PC-3 (cell line): ENCODE measurements around the gene SPRED3. TPM values are rescaled to one million over a fixed set of nuclear protein-coding genes. Genes with fewer than 3 reads are reported as not detected.

Experiments
- ATAC-seq: fragments of 200-7000 bp; cut with Tn5 transposase; 2 replicates; pipeline ENCODE4 v1.9.1; 2020; ENCODE audit warnings: mild to moderate bottlenecking, moderate library complexity
- BruUV-seq: library from RNA; stranded (reverse); fragments of 400-500 nt; replicated peaks from 2 replicates; lab custom pipeline; 2021; lab: Mats Ljungman, UMichigan
- CTCF ChIA-PET: fragments of 300-600 bp; sonication (Branson Sonifier 250); formaldehyde crosslinking; loops from one replicate; lab custom pipeline; 2022; ENCODE audit warnings: antibody characterized with exemption; lab: Charles Lee
- POLR2A ChIA-PET: fragments of 300-600 bp; sonication (Branson Sonifier 250); formaldehyde crosslinking; loops from one replicate; lab custom pipeline; 2022; ENCODE audit warnings: antibody characterized with exemption; ENCODE audit not compliant: unreplicated experiment; lab: Charles Lee
- DNase-seq: peaks from one replicate; pipeline ENCODE4 v3.0.0-alpha.2; 2015
- H2AFZ ChIP-seq: fragments of 300-600 bp; sonication (generic); 2 replicates; pipeline ENCODE4 v1.6.0; 2016; ENCODE audit warnings: antibody characterized with exemption, low read length
- H3F3A ChIP-seq: fragments of 300-600 bp; sonication (generic); one replicate; pipeline ENCODE4 v1.6.0; 2017; ENCODE audit warnings: antibody characterized with exemption, low read length, control low read depth, mild to moderate bottlenecking; ENCODE audit not compliant: unreplicated experiment
- H3K27ac ChIP-seq: fragments of 300-600 bp; sonication (generic); 2 replicates; pipeline ENCODE4 v1.5.1; 2016; ENCODE audit warnings: mild to moderate bottlenecking, low read length
- H3K27me3 ChIP-seq: fragments of 300-600 bp; sonication (generic); 2 replicates; pipeline ENCODE4 v1.6.1; 2016; ENCODE audit warnings: low read length, mixed read lengths
- H3K36me3 ChIP-seq: fragments of 300-600 bp; sonication (generic); 2 replicates; pipeline ENCODE4 v1.6.1; 2016; ENCODE audit warnings: low read depth, mixed run types, low read length, mixed read lengths
- H3K4me1 ChIP-seq: fragments of 300-600 bp; sonication (generic); 2 replicates; pipeline ENCODE4 v1.5.1; 2016; ENCODE audit warnings: low read length; ENCODE audit not compliant: insufficient read depth
- H3K4me2 ChIP-seq: fragments of 300-600 bp; sonication (generic); 2 replicates; pipeline ENCODE4 v1.6.0; 2016; ENCODE audit warnings: low read length
- H3K4me3 ChIP-seq: fragments of 300-600 bp; sonication (generic); 2 replicates; pipeline ENCODE4 v1.5.1; 2016; ENCODE audit warnings: mild to moderate bottlenecking, low read length, mixed read lengths
- H3K79me2 ChIP-seq: fragments of 300-600 bp; sonication (generic); 2 replicates; pipeline ENCODE4 v1.6.1; 2017; ENCODE audit warnings: low read length, mixed read lengths
- H3K9ac ChIP-seq: fragments of 300-600 bp; sonication (generic); 2 replicates; pipeline ENCODE4 v1.6.0; 2016; ENCODE audit warnings: mild to moderate bottlenecking, low read length
- H3K9me2 ChIP-seq: fragments of 300-600 bp; sonication (generic); replicated peaks from 2 replicates; pipeline ENCODE4 v1.6.1; 2016; ENCODE audit warnings: mixed run types, low read length, mixed read lengths
- H3K9me3 ChIP-seq: fragments of 300-600 bp; sonication (generic); 2 replicates; pipeline ENCODE4 v1.6.1; 2016; ENCODE audit warnings: low read length, mixed read lengths
- H4K20me1 ChIP-seq: fragments of 300-600 bp; sonication (generic); 2 replicates; pipeline ENCODE4 v1.6.1; 2016; ENCODE audit warnings: low read length, mixed read lengths
- CTCF ChIP-seq: fragments of 300-600 bp; sonication (generic); conservative IDR thresholded peaks from 2 replicates; pipeline ENCODE4 v1.5.1; 2017; ENCODE audit warnings: antibody characterized with exemption, low read depth, mild to moderate bottlenecking, low read length
- EZH2 ChIP-seq: fragments of 300-600 bp; sonication (generic); IDR thresholded peaks from one replicate; pipeline ENCODE4 v1.6.1; 2017; ENCODE audit warnings: antibody characterized with exemption, mild to moderate bottlenecking, low read length; ENCODE audit not compliant: unreplicated experiment
- EZH2phosphoT487 ChIP-seq: fragments of 300-600 bp; sonication (generic); IDR thresholded peaks from 2 replicates; pipeline ENCODE4 v1.6.1; 2018; ENCODE audit warnings: mild to moderate bottlenecking, antibody characterized with exemption, low read length, borderline replicate concordance
- intact Hi-C: fragments of 100-400 bp; cut with micrococcal nuclease; formaldehyde crosslinking; loops from 2 replicates; pipeline ENCODE4 v1.9.0; 2023
- total RNA-seq: library from RNA; depleted of rRNA; stranded (reverse); fragments of >200 nt; gene quantifications from 2 replicates; pipeline ENCODE4 v1.2.3, GENCODE V29; 2014

The SPRED3 gene
- total RNA-seq, 1 experiment from 2014 or later: 4.1 TPM

- Histone ChIP-seq H3K27ac (0 out of 2 replicates have a peak overlapping the region, but pooled peaks have one; percentile 21), H3K79me2 (peaks cover 33% of the 10 kb centered on the region), H3K4me1 (peaks cover 15% of the 10 kb centered on the region), H4K20me1 (peaks cover 14% of the 10 kb centered on the region; the same call in 1 of the 2 replicates), H3K4me2 (peak overlapping the region; percentile 90), H3K9me2 (no peaks in the 10 kb centered on the region), H3K36me3 (peaks cover 2% of the 10 kb centered on the region; the same call in 1 of the 2 replicates), H2AFZ (peak overlapping the region; percentile 93), H3F3A (no peaks in the 10 kb centered on the region), H3K9ac (peak overlapping the region; percentile 56), H3K4me3 (peak overlapping the region; percentile 84), H3K9me3 (no peaks in the 10 kb centered on the region), H3K27me3 (no peaks in the 10 kb centered on the region)
- ChIA-PET CTCF (interaction anchor here (0.6 to 1.0 kb wide), 4 partner anchors 9 to 137 kb away, joined by 3 to 9 read pairs (median 5); partner anchors contain the start of genes GGN and SPRED3), POLR2A (interaction anchor here (0.6 to 1.7 kb wide), 8 partner anchors 13 to 254 kb away, joined by 3 to 17 read pairs (median 4); partner anchors contain the start of genes FAM98C and GGN)
- DNase-seq (no peak), ATAC-seq (no peak)
- no peak for TF ChIP-seq CTCF
- no peak for TF ChIP-seq EZH2
- no peak for TF ChIP-seq EZH2phosphoT487
- BruUV-seq: TSS peak; percentile 86
- intact Hi-C loops: loop anchor here (1.0 kb wide), 1 partner anchor 39 kb away; the partner anchor contains the start of gene CATSPERG
Measured at GRCh38 chr19:38373907-38374331, 14.6 kb upstream of the SPRED3 start.

GRCh38 chr19:38374332-38375097, 14.0 kb upstream of the SPRED3 start, which contains the start of gene PSMD8:
PSMD8 (plus strand) TSS chr19:38374571; CDS start chr19:38374602, 31 bp downstream.
- POLR2A ChIA-PET: interaction anchor here (0.6 to 1.7 kb wide), 9 partner anchors 13 to 253 kb away, joined by 3 to 17 read pairs (median 4); partner anchors contain the start of genes FAM98C and GGN
- H3K4me3 ChIP-seq: peak within 1 kb of the TSS; percentile 84
- peaks cover 16% of the 10 kb centered on the region; the same call in 1 of the 2 replicates for H4K20me1 ChIP-seq
- H3K9ac ChIP-seq: peak within 1 kb of the TSS; percentile 97
- no peaks in the 10 kb centered on the region for H3K9me3 ChIP-seq
- no peaks in the 10 kb centered on the region for H3K27me3 ChIP-seq
- ATAC-seq (peak; percentile 97), DNase-seq (peak; percentile 96)
- H3K4me2 ChIP-seq: peak within 1 kb of the TSS; percentile 98
- CTCF ChIA-PET: interaction anchor here (0.6 to 1.0 kb wide), 4 partner anchors 9 to 138 kb away, joined by 3 to 9 read pairs (median 5); partner anchors contain the start of genes GGN and SPRED3
- peaks cover 8% of the 10 kb centered on the region; the same call in 1 of the 2 replicates for H3K36me3 ChIP-seq
- peaks cover 36% of the 10 kb centered on the region for H3K79me2 ChIP-seq
- intact Hi-C loops: loop anchor here (1.0 kb wide), 2 partner anchors 14 to 39 kb away; partner anchors contain the start of genes CATSPERG, GGN and SPRED3
- H3F3A ChIP-seq: no peaks in the 10 kb centered on the region
- peak within 1 kb of the TSS; percentile 93 for H2AFZ ChIP-seq
- TF ChIP-seq CTCF (peak; percentile 27; the same call in 1 of the 2 replicates), EZH2 (no peak)
- H3K4me1 ChIP-seq: peaks cover 15% of the 10 kb centered on the region
- no TSS peak for BruUV-seq
- no peaks in the 10 kb centered on the region for H3K9me2 ChIP-seq
- H3K27ac ChIP-seq: peak within 1 kb of the TSS; percentile 64
